ENCODE results near the gene SGMS1. TPM values are rescaled to one million over a fixed set of nuclear protein-coding genes. Genes with fewer than 3 reads are reported as not detected.

The SGMS1 gene
- total RNA-seq, 3 donors from 2014 or later (not counting 1 experiment from before 2014, with no cell fraction given) = 24.5 to 32.7 (median 30.4) TPM

DNA sequence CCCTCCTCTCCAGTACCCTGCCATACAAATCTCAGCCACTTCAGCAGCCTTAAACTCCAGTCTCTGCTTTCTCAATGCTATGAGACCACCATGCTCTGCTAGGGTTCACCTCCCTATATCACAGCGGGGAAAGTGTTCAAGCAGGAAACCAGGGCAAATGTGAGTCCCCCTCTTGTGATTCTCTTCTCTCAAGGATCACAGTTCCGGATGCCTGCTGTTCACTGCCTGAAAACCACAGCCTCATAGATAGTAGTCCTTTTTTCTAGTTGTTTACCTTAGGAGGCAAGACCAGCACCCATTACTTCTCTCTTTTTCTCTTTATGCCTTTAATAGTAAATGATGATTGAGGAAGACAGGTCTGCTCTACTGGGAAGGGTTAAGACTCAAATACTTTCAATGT lies 100.8 kb downstream of the SGMS1 start:
- peak overlapping the region in 1 of 2 donors; percentile 68 for H3K27ac Mint-ChIP-seq
- DNase-seq (no peak), ATAC-seq (no peak)
- TF ChIP-seq, protein P1, sequence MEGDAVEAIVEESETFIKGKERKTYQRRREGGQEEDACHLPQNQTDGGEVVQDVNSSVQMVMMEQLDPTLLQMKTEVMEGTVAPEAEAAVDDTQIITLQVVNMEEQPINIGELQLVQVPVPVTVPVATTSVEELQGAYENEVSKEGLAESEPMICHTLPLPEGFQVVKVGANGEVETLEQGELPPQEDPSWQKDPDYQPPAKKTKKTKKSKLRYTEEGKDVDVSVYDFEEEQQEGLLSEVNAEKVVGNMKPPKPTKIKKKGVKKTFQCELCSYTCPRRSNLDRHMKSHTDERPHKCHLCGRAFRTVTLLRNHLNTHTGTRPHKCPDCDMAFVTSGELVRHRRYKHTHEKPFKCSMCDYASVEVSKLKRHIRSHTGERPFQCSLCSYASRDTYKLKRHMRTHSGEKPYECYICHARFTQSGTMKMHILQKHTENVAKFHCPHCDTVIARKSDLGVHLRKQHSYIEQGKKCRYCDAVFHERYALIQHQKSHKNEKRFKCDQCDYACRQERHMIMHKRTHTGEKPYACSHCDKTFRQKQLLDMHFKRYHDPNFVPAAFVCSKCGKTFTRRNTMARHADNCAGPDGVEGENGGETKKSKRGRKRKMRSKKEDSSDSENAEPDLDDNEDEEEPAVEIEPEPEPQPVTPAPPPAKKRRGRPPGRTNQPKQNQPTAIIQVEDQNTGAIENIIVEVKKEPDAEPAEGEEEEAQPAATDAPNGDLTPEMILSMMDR (IDR thresholded peaks at IDR 0.05) = no peak
- Histone ChIP-seq H3K27ac (ENCODE audit: low read length) (no peak overlapping the region), H3K4me1 (ENCODE audit: control insufficient read depth, insufficient read depth, low read length) (peaks cover 13% of the 10 kb centered on the region), H3K9me3 (ENCODE audit: control insufficient read depth, insufficient read depth, low read length) (no peaks in the 10 kb centered on the region), H3K36me3 (ENCODE audit: control insufficient read depth, insufficient read depth, low read length) (peaks cover 4% of the 10 kb centered on the region), H3K4me3 (ENCODE audit: low read length) (no peak overlapping the region), H3K27me3 (ENCODE audit: control insufficient read depth, insufficient read depth, low read length) (no peaks in the 10 kb centered on the region)
- H3K4me3 Mint-ChIP-seq = no peak overlapping the region
- intact Hi-C loops (cut with micrococcal nuclease) = no loop called here
- H3K27me3 Mint-ChIP-seq (ENCODE audit: low read depth in 2 of 2) = no peaks in the 10 kb centered on the region
- H3K9me3 Mint-ChIP-seq = no peaks in the 10 kb centered on the region
- H3K36me3 Mint-ChIP-seq = no peaks in the 10 kb centered on the region
- H3K4me1 Mint-ChIP-seq = peaks cover 37 to 51% of the 10 kb centered on the region in 2 donors
- WGBS (ENCODE audit: insufficient coverage) = 89% methylated on average over 1 of the region's 2 CpGs

DNA sequence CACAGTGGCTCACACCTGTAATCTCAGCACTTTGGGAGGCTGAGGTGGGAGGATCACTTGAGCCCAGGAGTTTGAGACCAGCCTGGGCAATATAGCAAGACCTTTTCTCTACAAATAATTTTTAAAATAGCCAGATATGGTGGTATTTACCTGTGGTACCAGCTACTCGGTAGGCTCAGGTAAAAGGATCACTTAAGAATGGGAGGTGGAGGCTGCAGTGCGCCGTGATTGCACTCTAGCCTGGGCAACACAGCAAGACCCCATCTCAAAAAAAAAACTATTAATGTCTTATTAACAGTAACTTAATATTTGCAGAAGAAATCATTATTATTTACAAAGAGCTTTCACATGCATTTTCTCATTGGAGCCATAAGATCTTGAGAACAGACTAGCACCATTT lies 103.6 kb downstream of the SGMS1 start:
- H3K4me1 Mint-ChIP-seq = peaks cover 19 to 30% of the 10 kb centered on the region in 2 donors
- Histone ChIP-seq H3K4me3 (ENCODE audit: low read length) (no peak overlapping the region), H3K27me3 (ENCODE audit: control insufficient read depth, insufficient read depth, low read length) (no peaks in the 10 kb centered on the region), H3K4me1 (ENCODE audit: control insufficient read depth, insufficient read depth, low read length) (no peaks in the 10 kb centered on the region), H3K27ac (ENCODE audit: low read length) (no peak overlapping the region), H3K36me3 (ENCODE audit: control insufficient read depth, insufficient read depth, low read length) (peaks cover 4% of the 10 kb centered on the region), H3K9me3 (ENCODE audit: control insufficient read depth, insufficient read depth, low read length) (no peaks in the 10 kb centered on the region)
- no peaks in the 10 kb centered on the region for H3K27me3 Mint-ChIP-seq (ENCODE audit: low read depth in 2 of 2)
- intact Hi-C loops (cut with micrococcal nuclease) = no loop called here
- ATAC-seq = no peak
- no peaks in the 10 kb centered on the region for H3K36me3 Mint-ChIP-seq
- H3K9me3 Mint-ChIP-seq = no peaks in the 10 kb centered on the region
- H3K4me3 Mint-ChIP-seq = no peak overlapping the region
- 100% methylated on average over 2 of the region's 3 CpGs for WGBS (ENCODE audit: insufficient coverage)
- no peak overlapping the region for H3K27ac Mint-ChIP-seq
- TF ChIP-seq, protein P1 (IDR thresholded peaks at IDR 0.05) = no peak
- no peak for DNase-seq

DNA sequence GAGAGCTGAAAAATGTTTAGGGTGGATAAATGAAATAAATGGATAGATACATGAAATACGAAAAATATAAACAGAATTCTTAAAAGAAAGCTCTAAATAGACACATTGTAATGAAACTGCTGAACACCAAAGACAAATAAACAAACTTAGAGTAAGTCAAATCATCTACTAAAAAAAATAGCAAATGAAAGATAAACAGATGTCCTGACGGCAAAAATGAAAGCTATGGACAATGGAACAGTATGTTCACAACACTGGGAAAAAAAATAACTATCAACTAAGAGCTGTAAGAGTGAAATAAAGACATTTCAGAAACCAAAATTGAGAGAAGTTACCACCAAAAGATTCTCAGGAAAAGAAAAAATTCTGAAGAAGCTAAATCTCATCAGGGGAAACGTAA lies 106.1 kb downstream of the SGMS1 start:
- no peak overlapping the region for H3K27ac ChIP-seq (ENCODE audit: low read length)
- H3K36me3 ChIP-seq (ENCODE audit: control insufficient read depth, insufficient read depth, low read length) = peaks cover 4% of the 10 kb centered on the region
- H3K27ac Mint-ChIP-seq = no peak overlapping the region
- no peaks in the 10 kb centered on the region for H3K27me3 Mint-ChIP-seq (ENCODE audit: low read depth in 2 of 2)
- H3K4me1 Mint-ChIP-seq = peaks cover 23 to 28% of the 10 kb centered on the region in 2 donors
- ATAC-seq = no peak
- no peak for DNase-seq
- TF ChIP-seq, protein P1 (IDR thresholded peaks at IDR 0.05) = no peak
- H3K4me1 ChIP-seq (ENCODE audit: control insufficient read depth, insufficient read depth, low read length) = peaks cover 8% of the 10 kb centered on the region
- WGBS (ENCODE audit: insufficient coverage) = 100% methylated on average over 1 of the region's 3 CpGs
- H3K9me3 Mint-ChIP-seq = no peaks in the 10 kb centered on the region
- H3K27me3 ChIP-seq (ENCODE audit: control insufficient read depth, insufficient read depth, low read length) = no peaks in the 10 kb centered on the region
- H3K4me3 Mint-ChIP-seq = no peak overlapping the region
- no peaks in the 10 kb centered on the region for H3K9me3 ChIP-seq (ENCODE audit: control insufficient read depth, insufficient read depth, low read length)
- intact Hi-C loops (cut with micrococcal nuclease) = no loop called here
- H3K36me3 Mint-ChIP-seq = no peaks in the 10 kb centered on the region
- no peak overlapping the region for H3K4me3 ChIP-seq (ENCODE audit: low read length)

DNA sequence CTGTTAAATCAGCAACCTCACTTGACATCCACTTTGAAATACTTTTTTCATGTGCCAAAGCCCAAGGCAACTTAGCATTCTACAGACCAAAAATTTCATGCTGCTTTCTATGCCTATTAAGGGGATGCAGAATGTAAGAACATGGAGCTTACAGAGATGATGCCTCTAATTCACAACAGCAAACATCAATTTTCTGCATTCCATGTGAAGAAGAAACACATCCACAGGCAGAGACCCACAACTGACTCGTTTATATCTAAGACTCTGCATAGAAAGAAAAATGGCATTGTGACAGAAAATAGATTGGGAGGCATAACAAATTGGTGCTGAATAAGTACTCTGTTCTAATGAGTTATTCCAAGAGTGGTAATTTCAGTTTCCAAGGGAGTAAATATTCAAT lies 107.6 kb downstream of the SGMS1 start:
- TF ChIP-seq, protein P1 (IDR thresholded peaks at IDR 0.05) = no peak
- Mint-ChIP-seq H3K4me3 (no peak overlapping the region), H3K9me3 (no peaks in the 10 kb centered on the region), H3K27ac (no peak overlapping the region), H3K36me3 (no peaks in the 10 kb centered on the region), H3K27me3 (ENCODE audit: low read depth in 2 of 2) (no peaks in the 10 kb centered on the region), H3K4me1 (peaks cover 25 to 30% of the 10 kb centered on the region in 2 donors)
- Histone ChIP-seq H3K9me3 (ENCODE audit: control insufficient read depth, insufficient read depth, low read length) (no peaks in the 10 kb centered on the region), H3K4me3 (ENCODE audit: low read length) (no peak overlapping the region), H3K27ac (ENCODE audit: low read length) (no peak overlapping the region), H3K27me3 (ENCODE audit: control insufficient read depth, insufficient read depth, low read length) (no peaks in the 10 kb centered on the region), H3K4me1 (ENCODE audit: control insufficient read depth, insufficient read depth, low read length) (peaks cover 20% of the 10 kb centered on the region), H3K36me3 (ENCODE audit: control insufficient read depth, insufficient read depth, low read length) (peaks cover 4% of the 10 kb centered on the region)
- intact Hi-C loops (cut with micrococcal nuclease) = no loop called here
- WGBS (ENCODE audit: insufficient coverage) = 100% methylated on average over 1 of the region's 1 CpG
- no peak for DNase-seq
- ATAC-seq = no peak
